Ascending aorta (tissue), 2 donors: ENCODE results near the gene IGFBP5. TPM values are rescaled to one million over a fixed set of nuclear protein-coding genes. Genes with fewer than 3 reads are reported as not detected.

ENCODE experiments used
- DNase-seq, 2 donors: peaks; one replicate each; pipeline ENCODE4 v3.0.0-alpha.2; 2019; ENCODE audit warnings: low spot score in 2 of 2
- H3K27ac ChIP-seq, 2 donors: fragments of 200-600 bp; sonication (generic); one replicate each; pipeline ENCODE4 v1.5.1; 2016 to 2017; ENCODE audit warnings: mild to moderate bottlenecking in 1 of 2
- H3K27me3 ChIP-seq: fragments of 200-600 bp; sonication (generic); one replicate; pipeline ENCODE4 v1.5.1; 2017
- H3K36me3 ChIP-seq, 2 donors: fragments of 200-600 bp; sonication (generic); one replicate each; pipeline ENCODE4 v1.5.1; 2016
- H3K4me1 ChIP-seq, 2 donors: fragments of 200-600 bp; sonication (generic); one replicate each; pipeline ENCODE4 v1.5.1; 2016 to 2017; ENCODE audit warnings: mild to moderate bottlenecking in 1 of 2
- H3K4me3 ChIP-seq, 2 donors: fragments of 200-600 bp; sonication (generic); one replicate each; pipeline ENCODE4 v1.5.1; 2016 to 2017; ENCODE audit warnings: mild to moderate bottlenecking in 1 of 2
- H3K9me3 ChIP-seq, 2 donors: fragments of 200-600 bp; sonication (generic); one replicate each; pipeline ENCODE4 v1.5.1; 2016
- CTCF ChIP-seq, 3 experiments: fragments of 200-600 bp in 2 of 3; fragments of 450-650 bp in 1 of 3; sonication (generic) in 2 of 3; IDR thresholded peaks; one replicate each; pipeline ENCODE4 v1.5.1; 2016 to 2019; ENCODE audit warnings: antibody characterized with exemption in 3 of 3, mild to moderate bottlenecking in 1 of 3, moderate library complexity in 1 of 3
- intact Hi-C: fragments of 100-400 bp; cut with DNase I; formaldehyde crosslinking; loops from one replicate; pipeline ENCODE4 v1.15.1; 2023
- total RNA-seq: library from RNA; depleted of rRNA; stranded (reverse); fragments of >200 nt; gene quantifications from one replicate; pipeline ENCODE4 v1.1.0, GENCODE V29; 2016

Gene IGFBP5
- total RNA-seq, 1 donor from 2014 or later, result 1,280 TPM

DNA sequence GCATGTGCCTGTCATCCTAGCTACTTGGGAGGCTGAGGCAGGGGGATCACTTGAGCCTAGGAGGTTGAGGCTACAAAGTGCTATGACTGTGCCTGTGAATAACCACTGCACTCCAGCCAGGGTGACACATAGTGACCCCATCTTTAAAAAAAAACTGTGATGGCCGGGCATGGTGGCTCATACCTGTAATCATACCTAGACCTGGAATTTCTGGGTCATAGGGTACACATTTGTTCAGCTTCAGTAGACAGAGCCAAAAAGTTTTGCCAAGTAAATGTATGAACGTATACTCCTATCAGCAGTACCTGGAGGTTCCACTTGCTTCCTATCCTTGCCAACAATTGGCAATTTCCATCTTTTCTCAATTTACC, 68.5 kb downstream of the IGFBP5 start:
- no peaks in the 10 kb centered on the region for H3K36me3 ChIP-seq
- intact Hi-C loops, result no loop called here
- no peak for TF ChIP-seq CTCF (IDR thresholded peaks at IDR 0.05)
- no peaks in the 10 kb centered on the region for H3K9me3 ChIP-seq
- H3K4me3 ChIP-seq, result no peak overlapping the region
- peaks cover 4 to 8% of the 10 kb centered on the region in 2 donors for H3K4me1 ChIP-seq
- DNase-seq, result no peak
- no peaks in the 10 kb centered on the region for H3K27me3 ChIP-seq
- H3K27ac ChIP-seq, result no peak overlapping the region

- intact Hi-C loops, result no loop called here
- DNase-seq, result no peak
- peaks cover 7 to 11% of the 10 kb centered on the region in 2 donors for H3K4me1 ChIP-seq
- no peak for TF ChIP-seq CTCF (IDR thresholded peaks at IDR 0.05)
- no peak overlapping the region for H3K4me3 ChIP-seq
- H3K9me3 ChIP-seq, result no peaks in the 10 kb centered on the region
- H3K27me3 ChIP-seq, result no peaks in the 10 kb centered on the region
- H3K36me3 ChIP-seq, result no peaks in the 10 kb centered on the region
- H3K27ac ChIP-seq, result no peak overlapping the region
These were observed 69.0 kb downstream of the IGFBP5 start for GRCh38 chr2:216626168-216626874.

GRCh38 chr2:216624251-216624650, 71.1 kb downstream of the IGFBP5 start:
- no peaks in the 10 kb centered on the region for H3K36me3 ChIP-seq
- DNase-seq, result no peak
- no peaks in the 10 kb centered on the region for H3K27me3 ChIP-seq
- intact Hi-C loops, result no loop called here
- H3K4me1 ChIP-seq, result peaks cover 12 to 29% of the 10 kb centered on the region in 2 donors
- no peak for TF ChIP-seq CTCF (IDR thresholded peaks at IDR 0.05)
- no peaks in the 10 kb centered on the region for H3K9me3 ChIP-seq
- H3K27ac ChIP-seq, result no peak overlapping the region
- H3K4me3 ChIP-seq, result no peak overlapping the region

DNA sequence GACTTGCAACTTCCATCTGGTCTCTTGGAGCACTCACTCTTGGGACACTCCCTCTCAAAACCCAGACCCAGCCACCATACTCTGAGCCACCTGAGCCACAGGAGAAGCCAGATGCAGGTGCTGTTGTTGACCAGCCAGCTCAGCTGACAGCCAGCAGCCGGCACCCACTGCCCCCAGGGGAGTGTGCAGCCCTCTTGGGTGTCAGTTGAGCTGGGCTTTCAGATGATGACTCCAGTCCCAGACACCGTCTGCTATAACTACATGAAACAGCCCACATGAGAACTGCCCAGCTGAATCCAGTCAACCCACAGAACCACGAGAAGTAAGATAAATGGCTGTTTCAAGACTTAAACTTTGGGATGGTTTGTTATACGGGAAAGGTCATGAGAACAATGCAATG, 72.8 kb downstream of the IGFBP5 start:
- H3K4me1 ChIP-seq, result peaks cover 12 to 29% of the 10 kb centered on the region in 2 donors
- no peaks in the 10 kb centered on the region for H3K9me3 ChIP-seq
- intact Hi-C loops, result no loop called here
- TF ChIP-seq CTCF (IDR thresholded peaks at IDR 0.05), result no peak
- H3K27ac ChIP-seq, result peak overlapping the region; percentile 73 to 90
- no peaks in the 10 kb centered on the region for H3K36me3 ChIP-seq
- H3K4me3 ChIP-seq, result no peak overlapping the region
- no peaks in the 10 kb centered on the region for H3K27me3 ChIP-seq
- no peak for DNase-seq

Other genes starting within 250 kb of the IGFBP5 start
- gene RPL37A, start 196.7 kb downstream of the IGFBP5 start, total RNA-seq, result 493 TPM
- gene IGFBP2, start 62.1 kb downstream of the IGFBP5 start, total RNA-seq, result 1,691 TPM
- gene TNP1, start 164.5 kb upstream of the IGFBP5 start, total RNA-seq, result not detected